HG03558 (cell line): ENCODE measurements around the gene CROCC2.

Experiments
- ATAC-seq: cut with Tn5 transposase; IDR thresholded peaks from one replicate; pipeline ENCODE4 v1.9.1; 2021; ENCODE audit warnings: moderate number of reproducible peaks; ENCODE audit not compliant: unreplicated experiment; ENCODE audit errors: extremely low read depth

CROCC2 gene

GRCh38 chr2:240875228-240876034, 30.7 kb upstream of the CROCC2 start:
- ATAC-seq = no peak

GRCh38 chr2:240876035-240876474, 30.1 kb upstream of the CROCC2 start:
- no peak for ATAC-seq

GRCh38 chr2:240876475-240877251, 29.5 kb upstream of the CROCC2 start:
- no peak for ATAC-seq

GRCh38 chr2:240877460-240878340, 28.4 kb upstream of the CROCC2 start:
- no peak for ATAC-seq

GRCh38 chr2:240878341-240878936, 27.7 kb upstream of the CROCC2 start:
- no peak for ATAC-seq

- no peak for ATAC-seq
These were observed 27.0 kb upstream of the CROCC2 start for GRCh38 chr2:240879105-240879504.

- ATAC-seq = no peak
These were observed 24.2 kb upstream of the CROCC2 start for GRCh38 chr2:240881913-240882312.

- no peak for ATAC-seq
These were observed 21.9 kb upstream of the CROCC2 start for GRCh38 chr2:240884221-240884620.

GRCh38 chr2:240884745-240885144, 21.4 kb upstream of the CROCC2 start:
- no peak for ATAC-seq

GRCh38 chr2:240885566-240885965, 20.6 kb upstream of the CROCC2 start:
- no peak for ATAC-seq

GRCh38 chr2:240886023-240886565, 20.0 kb upstream of the CROCC2 start:
- ATAC-seq = no peak

- ATAC-seq = no peak
These were observed 19.2 kb upstream of the CROCC2 start for GRCh38 chr2:240886678-240887609.

- ATAC-seq = no peak
These were observed 18.5 kb upstream of the CROCC2 start for GRCh38 chr2:240887631-240888030.

- ATAC-seq = no peak
These were observed 17.8 kb upstream of the CROCC2 start for GRCh38 chr2:240888130-240888889.

- no peak for ATAC-seq
These were observed 17.1 kb upstream of the CROCC2 start for GRCh38 chr2:240888890-240889573.

- ATAC-seq = no peak
These were observed 16.3 kb upstream of the CROCC2 start for GRCh38 chr2:240889601-240890560.
